HepG2 (cell line): Measurements from ENCODE around the gene POPDC2. TPM values are rescaled to one million over a fixed set of nuclear protein-coding genes. Genes with fewer than 3 reads are reported as not detected.

Experiments used
- CHD4 ChIP-seq: fragments of 200-600 bp; sonication (generic); IDR thresholded peaks from 2 replicates; pipeline ENCODE4 v1.7.0; 2017; ENCODE audit warnings: mild to moderate bottlenecking, low read length, borderline replicate concordance
- DBP ChIP-seq: sonication (generic); formaldehyde crosslinking; IDR thresholded peaks from 2 replicates; pipeline ENCODE4 v1.4.0; 2020; ENCODE audit warnings: missing genetic modification reagents; ENCODE audit errors: not compliant biosample characterization
- ETV5 ChIP-seq: IDR thresholded peaks from 2 replicates; pipeline ENCODE4 v1.6.1; 2018; ENCODE audit warnings: missing biosample characterization, missing genetic modification reagents, inconsistent platforms, borderline replicate concordance
- FOXC1 ChIP-seq: sonication (generic); formaldehyde crosslinking; IDR thresholded peaks from 2 replicates; pipeline ENCODE4 v1.8.0; 2022; ENCODE audit warnings: mild to moderate bottlenecking, missing genetic modification reagents, borderline replicate concordance
- FOXO1 ChIP-seq: sonication (generic); formaldehyde crosslinking; IDR thresholded peaks from 2 replicates; pipeline ENCODE4 v1.4.0; 2020; ENCODE audit warnings: missing genetic modification reagents
- HDAC2 ChIP-seq: sonication (generic); formaldehyde crosslinking; IDR thresholded peaks from 2 replicates; pipeline ENCODE4 v1.4.0; 2020; ENCODE audit warnings: missing genetic modification reagents
- HNF4G ChIP-seq, 2 experiments: sonication (generic) in 1 of 2; formaldehyde crosslinking in 1 of 2; IDR thresholded peaks; 2 replicates each; pipeline versions ENCODE4 v1.4.0 to v1.6.1; 2011 to 2020; ENCODE audit warnings: borderline replicate concordance in 2 of 2, low read depth in 2 of 2, mild to moderate bottlenecking in 2 of 2, low read length in 1 of 2, missing genetic modification reagents in 1 of 2, moderate library complexity in 1 of 2
- LCORL ChIP-seq, 2 experiments: fragments of 450-650 bp in 1 of 2; sonication (generic) in 1 of 2; formaldehyde crosslinking in 1 of 2; IDR thresholded peaks; 2 replicates each; pipeline versions ENCODE4 v1.5.0 to v1.6.1; 2017 to 2020; ENCODE audit warnings: antibody characterized with exemption in 1 of 2, missing genetic modification reagents in 1 of 2
- MXI1 ChIP-seq: IDR thresholded peaks from 3 replicates; pipeline ENCODE4 v1.6.1; 2012; ENCODE audit warnings: low read depth, low read length, inconsistent platforms, borderline replicate concordance
- PITX1 ChIP-seq: sonication (generic); formaldehyde crosslinking; IDR thresholded peaks from 2 replicates; pipeline ENCODE4 v1.5.1; 2020; ENCODE audit warnings: mild to moderate bottlenecking, missing genetic modification reagents
- PPARG ChIP-seq: conservative IDR thresholded peaks from 2 replicates; pipeline ENCODE4 v1.6.1; 2016; ENCODE audit warnings: missing biosample characterization, missing genetic modification reagents
- SOX6 ChIP-seq, 2 experiments: fragments of 450-650 bp in 1 of 2; sonication (generic) in 1 of 2; formaldehyde crosslinking in 1 of 2; IDR thresholded peaks; 2 replicates each; pipeline versions ENCODE4 v1.4.0 to v1.6.1; 2017 to 2020; ENCODE audit warnings: antibody characterized with exemption in 1 of 2, mild to moderate bottlenecking in 1 of 2, missing genetic modification reagents in 1 of 2
- SRSF1 ChIP-seq: fragments of 200-400 bp; formaldehyde crosslinking; optimal IDR thresholded peaks from 2 replicates; pipeline ENCODE3; 2017; ENCODE audit warnings: mild to moderate bottlenecking, low read depth, low read length, moderate library complexity
- STAT5B ChIP-seq: sonication (generic); formaldehyde crosslinking; IDR thresholded peaks from 2 replicates; pipeline ENCODE4 v1.4.0; 2020; ENCODE audit warnings: missing genetic modification reagents
- TBL1XR1 ChIP-seq: fragments of 150-350 bp; IDR thresholded peaks from 2 replicates; pipeline ENCODE4 v1.6.1; 2014; ENCODE audit warnings: borderline replicate concordance, low read length; ENCODE audit not compliant: partially characterized antibody
- THYN1 ChIP-seq: sonication (generic); formaldehyde crosslinking; IDR thresholded peaks from 2 replicates; pipeline ENCODE4 v1.8.1; 2023; ENCODE audit warnings: low read depth, mild to moderate bottlenecking, moderate library complexity, missing genetic modification reagents, borderline replicate concordance
- XRCC5 ChIP-seq: fragments of 200-400 bp; formaldehyde crosslinking; optimal IDR thresholded peaks from 2 replicates; pipeline ENCODE3; 2017; ENCODE audit warnings: mild to moderate bottlenecking, low read length
- ZBTB2 ChIP-seq: sonication (generic); formaldehyde crosslinking; IDR thresholded peaks from 2 replicates; pipeline ENCODE4 v1.8.0; 2022; ENCODE audit warnings: low read depth, missing genetic modification reagents
- ZBTB42 ChIP-seq: sonication (generic); formaldehyde crosslinking; IDR thresholded peaks from 2 replicates; pipeline ENCODE4 v1.5.0; 2020; ENCODE audit warnings: mild to moderate bottlenecking, missing genetic modification reagents
- ZNF234 ChIP-seq: sonication (generic); formaldehyde crosslinking; conservative IDR thresholded peaks from 2 replicates; pipeline ENCODE4 v1.5.1; 2020; ENCODE audit warnings: mild to moderate bottlenecking, missing genetic modification reagents
- ZNF253 ChIP-seq: sonication (generic); formaldehyde crosslinking; IDR thresholded peaks from 2 replicates; pipeline ENCODE4 v1.8.0; 2022; ENCODE audit warnings: mild to moderate bottlenecking, missing genetic modification reagents, borderline replicate concordance
- ZNF577 ChIP-seq: sonication (generic); formaldehyde crosslinking; IDR thresholded peaks from 2 replicates; pipeline ENCODE4 v1.4.0; 2020; ENCODE audit warnings: mild to moderate bottlenecking, low read depth, missing genetic modification reagents, borderline replicate concordance
- ZNF747 ChIP-seq: sonication (generic); formaldehyde crosslinking; IDR thresholded peaks from 2 replicates; pipeline ENCODE4 v1.8.1; 2023; ENCODE audit warnings: missing genetic modification reagents, mild to moderate bottlenecking, borderline replicate concordance
- ZNF776 ChIP-seq: sonication (generic); formaldehyde crosslinking; IDR thresholded peaks from 2 replicates; pipeline ENCODE4 v1.4.0; 2020; ENCODE audit warnings: mild to moderate bottlenecking, missing genetic modification reagents
- ZNF782 ChIP-seq: sonication (generic); formaldehyde crosslinking; IDR thresholded peaks from 2 replicates; pipeline ENCODE4 v1.4.0; 2020; ENCODE audit warnings: missing genetic modification reagents, mild to moderate bottlenecking, borderline replicate concordance
- ZSCAN12 ChIP-seq: sonication (generic); formaldehyde crosslinking; IDR thresholded peaks from 2 replicates; pipeline ENCODE4 v1.9.0; 2021; ENCODE audit warnings: mild to moderate bottlenecking, missing genetic modification reagents
- polyA plus RNA-seq, 8 experiments: library from polyadenylated mRNA; depleted of rRNA in 3 of 8; stranded (reverse) in 7 of 8; unstranded in 1 of 8; fragments of >200 nt; fragmentation: Illumina TruSeq in 4 of 8; extraction: Trizol in 4 of 8; gene quantifications; 2 replicates each; pipeline versions ENCODE4 v1.2.1 to v1.2.3, GENCODE V29; 2011 to 2016; ENCODE audit warnings: low read depth in 4 of 8, missing spikeins in 1 of 8, mixed read lengths in 1 of 8; ENCODE audit not compliant: insufficient read depth in 1 of 8
- total RNA-seq, 5 experiments: library from RNA; depleted of rRNA; stranded (reverse); fragments of >200 nt; fragmentation: Illumina TruSeq; extraction: Trizol; gene quantifications; 2 replicates each; pipeline ENCODE4 v1.2.3, GENCODE V29; 2016; ENCODE audit warnings: low read depth in 1 of 5

The POPDC2 gene
- total and polyA plus RNA-seq, 2 of the 13 experiments (the other 11 are each of a cell fraction or from before 2014, with no cell fraction given) = 0.18 to 0.58 TPM

GRCh38 chr3:119676771-119677640 lies 16.6 kb upstream of the POPDC2 start, which contains the start of gene COX17 (continued):
- no peak for TF ChIP-seq ZSCAN12 (CRISPR knock-in tag)
- TF ChIP-seq STAT5B (CRISPR knock-in tag) = no peak
- TF ChIP-seq FOXC1 = peak; percentile 61; the same call in 1 of the 2 replicates
- 0 out of 2 replicates have a peak, but pooled peaks have one; percentile 18 for TF ChIP-seq PITX1 (CRISPR knock-in tag)
- 0 out of 2 replicates have a peak, but pooled peaks have one; percentile 61 for TF ChIP-seq ZNF747
- TF ChIP-seq SOX6 (IDR thresholded peaks at IDR 0.05) = no peak
- TF ChIP-seq SOX6 (CRISPR knock-in tag; IDR thresholded peaks at IDR 0.05) = peak; percentile 55; the same call in 1 of the 2 replicates
- no peak for TF ChIP-seq DBP (CRISPR knock-in tag)
- no peak for TF ChIP-seq CHD4
- TF ChIP-seq SRSF1 = no peak
- no peak for TF ChIP-seq THYN1 (CRISPR knock-in tag)
- no peak for TF ChIP-seq TBL1XR1
- TF ChIP-seq HDAC2 (CRISPR knock-in tag) = peak; percentile 64; the same call in 1 of the 2 replicates
- TF ChIP-seq ZNF776 (CRISPR knock-in tag) = no peak
- TF ChIP-seq LCORL (IDR thresholded peaks at IDR 0.05) = peak; percentile 32; the same call in 1 of the 2 replicates
- no peak; the same call in none of the 2 replicates for TF ChIP-seq LCORL (CRISPR knock-in tag; IDR thresholded peaks at IDR 0.05)
- TF ChIP-seq XRCC5 = peak; percentile 7
- TF ChIP-seq MXI1 = peak; percentile 39; the same call in 1 of the 3 replicates
- TF ChIP-seq ZBTB2 (CRISPR knock-in tag) = 0 out of 2 replicates have a peak, but pooled peaks have one; percentile 44
- TF ChIP-seq FOXO1 (CRISPR knock-in tag) = 0 out of 2 replicates have a peak, but pooled peaks have one; percentile 11
- TF ChIP-seq ZNF253 = no peak
- TF ChIP-seq ZBTB42 (CRISPR knock-in tag) = no peak
- no peak for TF ChIP-seq ZNF577 (CRISPR knock-in tag)
- no peak for TF ChIP-seq ZNF234 (CRISPR knock-in tag)
- TF ChIP-seq HNF4G (IDR thresholded peaks at IDR 0.05; ENCODE audit: borderline replicate concordance, low read depth, low read length) = peak; percentile 53; the same call in 1 of the 2 replicates
- no peak for TF ChIP-seq HNF4G (CRISPR knock-in tag; IDR thresholded peaks at IDR 0.05; ENCODE audit: borderline replicate concordance, low read depth)
- TF ChIP-seq ZNF782 = peak; percentile 75; the same call in 1 of the 2 replicates
- TF ChIP-seq PPARG (CRISPR knock-in tag) = peak; percentile 59; the same call in 1 of the 2 replicates
- TF ChIP-seq ETV5 (CRISPR knock-in tag) = peak; percentile 77
